ENCODE results near the gene KLK2. TPM values are rescaled to one million over a fixed set of nuclear protein-coding genes. Genes with fewer than 3 reads are reported as not detected.

Gene KLK2
- total RNA-seq, 2 experiments from 2014 or later = not detected

GRCh38 chr19:50861010-50861409 is 12.2 kb upstream of the KLK2 start:
- DNase-seq = no peak
- Mint-ChIP-seq H3K36me3 (ENCODE audit: low read depth) (no peaks in the 10 kb centered on the region), H3K4me3 (no peak overlapping the region), H3K27ac (no peak overlapping the region), H3K27me3 (peaks cover 27% of the 10 kb centered on the region), H3K4me1 (no peaks in the 10 kb centered on the region), H3K9me3 (peaks cover 4% of the 10 kb centered on the region)
- ChIA-PET CTCF (no interaction called here), POLR2A (no interaction called here)

DNA sequence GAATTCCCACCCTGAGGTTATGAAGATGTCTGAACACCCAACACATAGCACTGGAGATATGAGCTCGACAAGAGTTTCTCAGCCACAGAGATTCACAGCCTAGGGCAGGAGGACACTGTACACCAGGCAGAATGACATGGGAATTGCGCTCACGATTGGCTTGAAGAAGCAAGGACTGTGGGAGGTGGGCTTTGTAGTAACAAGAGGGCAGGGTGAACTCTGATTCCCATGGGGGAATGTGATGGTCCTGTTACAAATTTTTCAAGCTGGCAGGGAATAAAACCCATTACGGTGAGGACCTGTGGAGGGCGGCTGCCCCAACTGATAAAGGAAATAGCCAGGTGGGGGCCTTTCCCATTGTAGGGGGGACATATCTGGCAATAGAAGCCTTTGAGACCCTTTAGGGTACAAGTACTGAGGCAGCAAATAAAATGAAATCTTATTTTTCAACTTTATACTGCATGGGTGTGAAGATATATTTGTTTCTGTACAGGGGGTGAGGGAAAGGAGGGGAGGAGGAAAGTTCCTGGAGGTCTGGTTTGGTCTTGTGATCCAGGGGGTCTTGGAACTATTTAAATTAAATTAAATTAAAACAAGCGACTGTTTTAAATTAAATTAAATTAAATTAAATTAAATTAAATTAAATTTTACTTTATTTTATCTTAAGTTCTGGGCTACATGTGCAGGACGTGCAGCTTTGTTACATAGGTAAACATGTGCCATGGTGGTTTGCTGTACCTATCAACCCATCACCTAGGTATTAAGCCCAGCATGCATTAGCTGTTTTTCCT is 11.5 kb upstream of the KLK2 start:
- CTCF ChIA-PET = no interaction called here
- Mint-ChIP-seq H3K4me1 (no peaks in the 10 kb centered on the region), H3K36me3 (ENCODE audit: low read depth) (no peaks in the 10 kb centered on the region), H3K9me3 (peaks cover 4% of the 10 kb centered on the region), H3K27ac (no peak overlapping the region), H3K4me3 (no peak overlapping the region), H3K27me3 (peaks cover 31% of the 10 kb centered on the region)
- no peak for DNase-seq
- POLR2A ChIA-PET = no interaction called here

GRCh38 chr19:50869479-50869878 is 3.8 kb upstream of the KLK2 start:
- peaks cover 28% of the 10 kb centered on the region for H3K27me3 Mint-ChIP-seq
- no peak overlapping the region for H3K4me3 Mint-ChIP-seq
- H3K36me3 Mint-ChIP-seq (ENCODE audit: low read depth) = no peaks in the 10 kb centered on the region
- POLR2A ChIA-PET = no interaction called here
- CTCF ChIA-PET = no interaction called here
- H3K27ac Mint-ChIP-seq = no peak overlapping the region
- DNase-seq = no peak
- no peaks in the 10 kb centered on the region for H3K9me3 Mint-ChIP-seq
- no peaks in the 10 kb centered on the region for H3K4me1 Mint-ChIP-seq

- H3K27ac Mint-ChIP-seq = no peak overlapping the region
- no peak for DNase-seq
- H3K9me3 Mint-ChIP-seq = no peaks in the 10 kb centered on the region
- peaks cover 24% of the 10 kb centered on the region for H3K27me3 Mint-ChIP-seq
- POLR2A ChIA-PET = no interaction called here
- no peaks in the 10 kb centered on the region for H3K4me1 Mint-ChIP-seq
- CTCF ChIA-PET = no interaction called here
- no peaks in the 10 kb centered on the region for H3K36me3 Mint-ChIP-seq (ENCODE audit: low read depth)
- no peak overlapping the region for H3K4me3 Mint-ChIP-seq
Measured at GRCh38 chr19:50870417-50871089, 2.7 kb upstream of the KLK2 start.

DNA sequence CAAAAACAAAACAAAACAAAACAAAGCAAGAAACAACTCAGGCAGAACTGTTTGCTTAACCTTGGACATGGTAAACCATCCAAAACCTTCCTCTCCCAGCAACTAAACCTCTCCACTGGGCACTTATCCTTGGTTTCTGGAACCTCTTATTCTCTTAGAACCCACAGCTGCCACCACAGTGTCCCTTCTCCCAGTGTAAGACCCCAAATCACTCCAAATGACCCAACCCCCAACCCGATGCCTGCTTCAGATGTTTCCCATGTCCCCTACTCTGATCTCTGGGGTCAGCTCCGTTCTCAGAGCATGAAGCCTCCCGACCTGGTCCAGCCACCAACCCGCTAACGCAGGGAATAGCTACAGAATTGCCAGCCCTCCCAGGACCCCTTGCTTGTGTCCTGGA is 972 bp downstream of the KLK2 start:
- ChIA-PET CTCF (no interaction called here), POLR2A (no interaction called here)
- H3K4me3 Mint-ChIP-seq = no peak overlapping the region
- H3K27me3 Mint-ChIP-seq = peaks cover 11% of the 10 kb centered on the region
- no peaks in the 10 kb centered on the region for H3K4me1 Mint-ChIP-seq
- no peak overlapping the region for H3K27ac Mint-ChIP-seq
- H3K36me3 Mint-ChIP-seq (ENCODE audit: low read depth) = no peaks in the 10 kb centered on the region
- H3K9me3 Mint-ChIP-seq = no peaks in the 10 kb centered on the region
- DNase-seq = no peak

- Mint-ChIP-seq H3K4me1 (no peaks in the 10 kb centered on the region), H3K27me3 (peaks cover 20% of the 10 kb centered on the region), H3K4me3 (no peak overlapping the region), H3K27ac (no peak overlapping the region), H3K9me3 (no peaks in the 10 kb centered on the region), H3K36me3 (ENCODE audit: low read depth) (no peaks in the 10 kb centered on the region)
- POLR2A ChIA-PET = no interaction called here
- no peak for DNase-seq
- CTCF ChIA-PET = interaction anchor here (1.1 kb wide), 1 partner anchor 12 kb away, joined by 3 read pairs; no protein-coding TSS in a partner anchor
Measured at GRCh38 chr19:50875795-50876422, 2.7 kb downstream of the KLK2 start.

- DNase-seq = no peak
- Mint-ChIP-seq H3K4me1 (no peaks in the 10 kb centered on the region), H3K36me3 (ENCODE audit: low read depth) (no peaks in the 10 kb centered on the region), H3K4me3 (no peak overlapping the region), H3K27ac (no peak overlapping the region), H3K27me3 (peaks cover 16% of the 10 kb centered on the region), H3K9me3 (no peaks in the 10 kb centered on the region)
- ChIA-PET CTCF (no interaction called here), POLR2A (no interaction called here)
Measured at GRCh38 chr19:50876456-50876855, 3.2 kb downstream of the KLK2 start.

- no peak for DNase-seq
- POLR2A ChIA-PET = no interaction called here
- Mint-ChIP-seq H3K36me3 (ENCODE audit: low read depth) (no peaks in the 10 kb centered on the region), H3K4me1 (no peaks in the 10 kb centered on the region), H3K27me3 (peaks cover 18% of the 10 kb centered on the region), H3K27ac (no peak overlapping the region), H3K4me3 (no peak overlapping the region), H3K9me3 (no peaks in the 10 kb centered on the region)
- CTCF ChIA-PET = no interaction called here
Measured at GRCh38 chr19:50877338-50877737, 4.1 kb downstream of the KLK2 start.

- POLR2A ChIA-PET = no interaction called here
Measured at GRCh38 chr19:50878851-50879250, 5.6 kb downstream of the KLK2 start.

GRCh38 chr19:50880241-50880640 is 7.0 kb downstream of the KLK2 start:
- no peaks in the 10 kb centered on the region for H3K36me3 Mint-ChIP-seq (ENCODE audit: low read depth)
- no peak for DNase-seq
- no peak overlapping the region for H3K27ac Mint-ChIP-seq
- H3K9me3 Mint-ChIP-seq = no peaks in the 10 kb centered on the region
- ChIA-PET POLR2A (no interaction called here), CTCF (no interaction called here)
- peaks cover 19% of the 10 kb centered on the region for H3K27me3 Mint-ChIP-seq
- no peak overlapping the region for H3K4me3 Mint-ChIP-seq
- H3K4me1 Mint-ChIP-seq = no peaks in the 10 kb centered on the region

More at GRCh38 chr19:50878851-50879250, 5.6 kb downstream of the KLK2 start:
- no peak for DNase-seq
- Mint-ChIP-seq H3K27ac (no peak overlapping the region), H3K36me3 (ENCODE audit: low read depth) (no peaks in the 10 kb centered on the region), H3K27me3 (peaks cover 18% of the 10 kb centered on the region), H3K4me3 (no peak overlapping the region), H3K4me1 (no peaks in the 10 kb centered on the region), H3K9me3 (no peaks in the 10 kb centered on the region)
- CTCF ChIA-PET = no interaction called here

DNA sequence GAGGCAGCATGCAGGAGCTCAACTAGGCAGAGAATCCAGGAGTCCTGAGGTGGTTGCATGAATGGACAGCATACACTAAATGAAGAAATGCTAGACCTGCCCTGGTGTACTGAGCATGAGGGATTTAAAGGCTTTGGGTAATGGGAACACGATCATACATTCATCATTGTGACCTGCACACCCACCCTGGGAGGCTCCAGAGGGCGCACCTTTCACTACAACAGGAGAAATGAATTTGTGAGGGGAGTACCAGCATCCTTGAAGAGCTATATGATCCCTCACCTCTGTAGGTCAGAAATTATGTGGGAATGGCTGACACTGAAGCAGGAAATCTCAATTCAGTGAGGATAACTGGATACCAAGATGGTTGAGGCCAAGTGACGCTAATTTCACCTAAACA is 8.9 kb downstream of the KLK2 start:
- H3K27me3 Mint-ChIP-seq = peaks cover 21% of the 10 kb centered on the region
- no peak for DNase-seq
- no peaks in the 10 kb centered on the region for H3K4me1 Mint-ChIP-seq
- H3K9me3 Mint-ChIP-seq = no peaks in the 10 kb centered on the region
- no peak overlapping the region for H3K27ac Mint-ChIP-seq
- H3K36me3 Mint-ChIP-seq (ENCODE audit: low read depth) = no peaks in the 10 kb centered on the region
- H3K4me3 Mint-ChIP-seq = no peak overlapping the region
- CTCF ChIA-PET = interaction anchor here (1.0 kb wide), 1 partner anchor 40 kb away, joined by 3 read pairs; no protein-coding TSS in a partner anchor
- POLR2A ChIA-PET = no interaction called here

- CTCF ChIA-PET = interaction anchor here (0.8 kb wide), 1 partner anchor 10 kb away, joined by 3 read pairs; no protein-coding TSS in a partner anchor
- H3K4me3 Mint-ChIP-seq = no peak overlapping the region
Measured at GRCh38 chr19:50889638-50890037, 16.4 kb downstream of the KLK2 start.

DNA sequence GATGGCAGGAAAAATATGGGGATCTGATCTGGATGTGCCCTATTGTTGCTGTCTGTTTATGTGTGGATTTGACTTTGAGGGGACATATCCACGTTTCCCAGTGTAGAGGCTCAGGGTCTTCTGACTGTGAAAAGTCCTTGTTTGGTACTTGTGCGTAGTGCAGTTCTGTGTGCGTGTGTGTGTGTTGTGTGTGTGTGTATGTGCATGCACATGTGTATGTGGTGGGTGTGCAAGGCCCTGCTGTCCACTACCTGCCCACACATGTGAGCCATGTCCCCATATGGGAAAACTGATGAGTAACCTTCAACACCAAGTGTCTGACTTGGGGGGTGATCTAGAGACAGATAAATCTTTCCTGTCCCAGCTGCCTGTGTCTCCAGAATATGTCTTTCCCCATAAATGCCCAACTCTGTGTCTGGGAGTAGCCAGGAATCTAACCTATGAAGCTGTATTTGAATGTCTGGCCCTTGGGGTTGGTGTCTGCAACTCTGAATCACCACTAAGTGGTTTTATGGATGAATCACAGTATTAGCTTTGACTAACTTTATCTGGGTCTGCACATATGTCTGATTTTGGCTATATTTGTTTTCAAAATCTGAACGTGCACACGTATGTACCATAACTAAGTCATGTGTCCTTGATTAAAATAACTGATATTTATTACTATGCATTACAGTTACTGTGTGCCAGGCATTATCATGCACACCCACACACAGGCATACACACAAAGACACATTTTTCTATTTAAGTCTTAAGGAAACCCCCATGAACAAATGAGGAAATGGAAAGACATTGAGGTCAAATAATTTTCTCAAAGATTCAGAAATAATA is 17.4 kb downstream of the KLK2 start:
- H3K4me1 Mint-ChIP-seq = no peaks in the 10 kb centered on the region
- ChIA-PET POLR2A (no interaction called here), CTCF (no interaction called here)
- H3K4me3 Mint-ChIP-seq = no peak overlapping the region
- H3K9me3 Mint-ChIP-seq = peaks cover 9% of the 10 kb centered on the region
- H3K27me3 Mint-ChIP-seq = peaks cover 10% of the 10 kb centered on the region
- H3K36me3 Mint-ChIP-seq (ENCODE audit: low read depth) = no peaks in the 10 kb centered on the region
- H3K27ac Mint-ChIP-seq = no peak overlapping the region
- no peak for DNase-seq

More at GRCh38 chr19:50889638-50890037, 16.4 kb downstream of the KLK2 start:
- no peaks in the 10 kb centered on the region for H3K4me1 Mint-ChIP-seq
- H3K36me3 Mint-ChIP-seq (ENCODE audit: low read depth) = no peaks in the 10 kb centered on the region
- DNase-seq = no peak
- peaks cover 6% of the 10 kb centered on the region for H3K9me3 Mint-ChIP-seq
- peaks cover 10% of the 10 kb centered on the region for H3K27me3 Mint-ChIP-seq
- H3K27ac Mint-ChIP-seq = no peak overlapping the region
- POLR2A ChIA-PET = no interaction called here
